GM18499 (cell line): ENCODE data around the gene CYP4F8.
"Not testable (repeated sequence)": the region's sequence is repeated elsewhere in the genome, so short reads cannot be mapped to it uniquely, and the experiment has no call there.

ENCODE experiments used
- ATAC-seq: cut with Tn5 transposase; IDR thresholded peaks from one replicate; pipeline ENCODE4 v1.9.1; 2021; ENCODE audit warnings: moderate number of reproducible peaks; ENCODE audit not compliant: insufficient read depth, unreplicated experiment

Gene CYP4F8

DNA sequence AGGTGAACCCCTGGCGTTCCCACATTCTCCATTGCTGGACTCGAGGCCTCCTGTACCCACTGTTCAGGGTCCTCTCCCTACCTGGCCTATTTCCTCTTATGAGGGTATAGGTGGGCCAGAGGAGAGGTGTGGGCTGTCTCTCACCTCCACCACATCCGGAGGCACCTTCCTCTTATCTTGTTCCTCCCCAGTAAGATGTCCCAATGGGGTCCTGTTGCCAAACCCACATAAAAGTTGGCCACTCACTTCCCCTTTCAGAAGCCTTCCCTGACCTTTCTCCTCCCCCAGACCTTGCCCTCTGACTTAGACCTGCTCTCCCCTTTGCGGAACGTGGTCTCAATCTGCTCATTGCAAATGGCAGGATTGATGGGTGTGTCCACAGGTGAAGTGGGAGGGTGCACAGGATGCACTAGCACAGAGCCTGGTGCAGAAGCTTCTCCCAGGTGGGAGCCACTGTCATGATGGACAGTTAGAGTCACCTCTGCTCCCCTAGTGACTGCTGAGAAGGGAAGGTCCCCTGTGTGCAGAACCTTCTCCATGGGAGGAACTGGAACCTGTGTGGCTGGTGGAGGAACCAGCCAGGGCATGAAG is 27.0 kb downstream of the CYP4F8 start:
- no peak for ATAC-seq

DNA sequence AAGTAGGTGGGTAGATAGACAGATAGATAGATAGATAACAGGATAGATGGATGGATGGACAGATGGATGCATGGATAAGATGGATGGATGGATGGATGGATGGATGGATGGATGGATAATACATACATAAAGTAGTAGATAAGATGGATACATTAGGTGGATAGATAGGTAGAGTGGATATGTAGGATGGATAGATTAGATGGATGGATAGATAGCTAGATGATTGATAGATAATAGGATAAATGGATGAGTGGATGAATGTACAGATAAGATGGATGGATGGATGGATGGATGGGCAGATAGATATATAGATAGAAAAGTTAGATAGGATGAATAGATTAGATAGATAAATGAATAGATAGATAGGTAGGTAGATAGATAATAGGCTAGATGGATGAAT is 27.8 kb downstream of the CYP4F8 start:
- ATAC-seq: no peak

DNA sequence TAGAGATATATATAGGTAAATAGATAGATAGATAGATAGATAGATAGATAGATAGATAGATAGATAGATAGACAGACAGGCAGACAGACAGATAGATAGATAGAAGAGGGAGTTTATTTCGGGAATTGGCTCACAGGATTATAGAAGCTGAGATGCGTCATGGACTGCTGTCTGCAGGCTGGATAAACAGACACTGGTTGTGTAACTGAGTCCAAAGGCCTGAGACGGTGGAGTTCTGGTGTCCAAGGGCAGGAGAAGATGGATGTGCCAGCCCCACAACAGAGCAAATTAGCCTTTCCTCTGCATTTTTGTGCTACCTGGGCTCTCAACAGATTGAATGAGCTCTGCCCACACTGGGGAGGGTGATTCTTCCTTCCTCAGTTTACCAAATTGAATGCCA is 28.4 kb downstream of the CYP4F8 start:
- ATAC-seq: no peak

DNA sequence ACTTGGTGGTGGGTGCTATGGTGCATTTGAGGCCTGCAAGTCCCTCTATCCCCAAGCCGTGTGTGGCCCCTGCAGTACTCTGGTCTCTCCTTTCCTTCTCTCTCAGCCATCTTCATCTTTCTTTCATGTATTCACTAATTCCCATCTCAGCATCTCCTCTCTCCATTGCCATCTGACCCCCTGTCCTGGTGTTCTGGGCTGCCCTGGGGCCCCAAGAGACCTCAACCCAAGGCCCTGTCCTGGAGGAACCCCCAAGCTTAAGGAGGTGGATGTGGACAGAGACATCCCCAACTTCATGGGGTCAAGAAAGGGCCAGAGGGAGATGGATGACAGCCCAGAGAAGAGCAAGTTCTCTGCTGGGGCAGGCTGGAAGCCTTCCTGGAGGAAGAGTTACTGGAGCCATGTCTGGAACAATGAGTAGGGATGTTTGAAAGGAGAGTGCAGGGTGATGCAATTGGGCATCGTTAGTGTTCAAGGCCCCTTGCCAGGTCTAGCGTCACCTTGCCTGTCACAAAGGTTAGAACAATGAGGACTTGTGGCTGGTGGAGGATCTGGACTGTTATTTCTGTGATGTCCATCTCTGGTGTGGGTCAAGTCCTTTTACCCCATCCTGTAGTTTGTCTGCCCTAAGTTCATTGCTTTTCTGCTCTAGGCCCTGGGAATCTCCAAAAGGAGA is 29.2 kb downstream of the CYP4F8 start:
- no peak for ATAC-seq

DNA sequence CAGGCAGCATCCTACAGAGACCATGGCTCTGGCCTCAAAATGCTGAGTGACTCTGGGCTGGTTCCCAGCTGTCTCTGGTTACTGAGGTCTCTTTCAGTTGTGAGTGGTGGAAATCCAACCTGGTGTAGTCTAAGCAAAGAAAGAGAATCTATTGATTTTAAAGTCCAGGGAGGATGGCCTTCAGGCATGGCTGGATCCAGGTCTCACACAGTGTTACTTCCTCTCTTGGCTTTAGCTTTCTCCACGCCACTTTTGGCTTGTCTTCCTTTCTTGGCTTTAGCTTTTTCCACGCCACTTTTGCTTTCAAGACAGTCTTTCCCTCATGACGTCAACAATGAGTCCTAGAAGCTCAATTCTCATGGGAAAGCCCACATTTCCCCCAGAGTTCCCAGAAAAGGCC is 29.8 kb downstream of the CYP4F8 start:
- ATAC-seq: no peak

DNA sequence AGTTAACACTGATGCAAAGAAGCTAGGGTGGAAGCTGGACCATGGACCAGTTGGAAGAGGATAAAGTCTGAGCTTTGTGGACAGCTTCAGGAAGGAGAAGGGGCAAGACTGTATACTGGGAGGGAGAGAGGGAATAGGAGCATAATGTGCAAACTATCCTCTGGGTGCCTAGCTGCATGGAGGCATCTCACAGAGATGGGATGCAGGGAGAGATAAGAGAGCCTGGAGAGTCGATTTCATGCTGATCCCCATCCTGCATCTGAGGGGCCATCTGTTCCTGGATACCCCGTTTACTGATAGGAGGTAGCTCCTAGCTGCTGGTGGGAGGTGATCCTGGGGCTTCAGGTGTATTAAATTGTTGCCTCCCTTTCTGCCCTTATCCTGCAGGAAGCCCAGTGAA is 34.5 kb downstream of the CYP4F8 start:
- no peak for ATAC-seq

DNA sequence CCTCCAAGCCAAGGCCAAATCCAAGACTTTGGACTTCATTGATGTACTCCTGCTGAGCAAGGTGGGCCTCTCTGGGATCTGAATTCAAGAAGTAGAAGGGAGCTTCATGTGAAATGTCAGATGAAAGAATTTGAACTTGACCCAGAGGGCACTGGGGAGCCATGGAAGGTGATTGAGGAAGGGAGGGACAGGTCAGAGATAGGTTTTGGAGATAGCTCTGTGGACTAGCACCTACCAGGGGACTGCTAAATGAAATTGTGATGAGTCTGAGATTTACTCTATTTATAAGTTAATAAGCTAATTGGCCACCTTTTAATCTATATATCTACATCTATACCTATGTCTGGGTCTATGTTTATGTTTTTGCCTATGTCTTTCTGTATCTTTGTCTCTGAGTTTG is 35.1 kb downstream of the CYP4F8 start:
- not testable (repeated sequence) for ATAC-seq

DNA sequence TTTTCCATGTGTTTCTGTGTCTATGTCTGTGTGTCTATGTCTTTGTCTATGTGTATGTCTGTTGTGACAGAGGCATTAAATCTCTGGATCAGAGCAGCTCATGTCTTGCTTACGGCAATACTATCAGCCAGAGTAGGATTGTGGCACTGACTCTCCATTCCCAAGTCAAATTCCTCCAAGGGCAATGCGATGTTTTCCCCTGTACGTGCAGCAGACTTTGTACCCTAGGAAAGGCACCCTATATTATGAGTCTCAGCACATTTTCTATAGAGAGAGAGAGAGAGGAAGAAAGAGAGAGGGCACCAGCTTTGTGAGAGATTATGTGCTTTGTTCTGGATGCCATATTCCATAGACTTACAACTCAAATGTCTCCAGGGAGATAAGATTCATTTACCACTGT is 36.8 kb downstream of the CYP4F8 start:
- no peak for ATAC-seq

DNA sequence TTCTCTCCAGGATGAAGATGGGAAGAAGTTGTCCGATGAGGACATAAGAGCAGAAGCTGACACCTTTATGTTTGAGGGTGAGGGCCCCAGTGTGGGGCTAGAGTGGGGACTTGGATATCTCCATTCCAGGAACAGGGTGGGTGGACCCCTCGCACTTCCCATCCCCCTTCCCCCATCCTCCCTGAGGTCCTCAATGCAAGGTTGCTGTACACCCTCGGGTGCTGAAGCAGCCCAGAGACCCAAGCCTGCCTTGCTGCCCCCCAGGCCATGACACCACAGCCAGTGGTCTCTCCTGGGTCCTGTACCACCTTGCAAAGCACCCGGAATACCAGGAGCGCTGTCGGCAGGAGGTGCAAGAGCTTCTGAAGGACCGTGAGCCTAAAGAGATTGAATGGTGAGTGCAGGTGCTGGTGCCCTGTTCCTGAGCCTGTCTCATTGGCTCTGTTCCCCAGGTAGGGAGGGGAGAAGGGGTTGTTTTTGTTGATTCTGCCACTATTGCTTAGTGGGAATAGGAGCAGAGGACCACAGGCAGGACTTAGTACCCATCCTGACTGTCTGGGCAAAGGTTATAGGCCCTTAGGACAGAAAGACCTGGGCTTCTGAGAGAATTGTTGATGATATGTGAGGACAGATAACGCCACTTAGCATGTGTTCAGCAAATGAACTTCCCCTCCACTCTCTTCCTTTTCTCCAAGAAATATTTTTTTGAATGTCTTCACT is 37.7 kb downstream of the CYP4F8 start:
- no peak for ATAC-seq

DNA sequence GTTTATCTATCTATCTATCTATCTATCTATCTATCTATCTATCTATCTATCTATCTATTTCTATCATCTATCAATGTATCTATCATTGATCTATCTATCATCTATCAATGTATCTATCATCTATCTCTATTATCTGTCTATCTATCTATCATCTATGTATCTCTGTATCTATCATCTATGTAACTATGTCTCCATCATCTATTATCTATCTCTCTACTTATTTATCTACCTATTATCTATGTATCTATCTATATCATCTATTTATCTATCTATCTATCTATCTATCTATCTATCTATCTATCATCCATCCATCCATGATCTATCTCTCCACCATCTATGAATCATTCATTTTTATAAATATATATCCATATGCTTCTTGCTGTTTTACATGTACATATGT is 41.4 kb downstream of the CYP4F8 start:
- ATAC-seq: no peak

DNA sequence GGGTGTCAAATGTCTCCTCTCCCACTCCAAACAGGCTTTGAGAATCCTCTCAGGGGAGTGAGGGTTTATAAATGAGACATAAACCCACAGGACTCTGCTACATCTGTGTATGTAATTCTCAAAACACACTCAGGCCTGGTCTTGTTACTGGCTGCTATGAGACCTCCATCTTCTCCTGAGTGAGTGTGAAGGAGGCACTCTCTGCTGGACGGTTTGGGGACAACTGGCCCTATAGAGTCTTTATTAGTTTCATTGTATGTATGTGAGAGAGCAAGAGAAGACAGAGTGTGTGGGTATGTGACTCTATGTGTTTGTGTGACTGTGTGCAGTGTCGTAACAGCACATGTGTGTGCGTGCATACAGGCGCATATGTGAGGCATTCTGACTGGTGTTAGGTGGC is 48.2 kb downstream of the CYP4F8 start:
- ATAC-seq: no peak

DNA sequence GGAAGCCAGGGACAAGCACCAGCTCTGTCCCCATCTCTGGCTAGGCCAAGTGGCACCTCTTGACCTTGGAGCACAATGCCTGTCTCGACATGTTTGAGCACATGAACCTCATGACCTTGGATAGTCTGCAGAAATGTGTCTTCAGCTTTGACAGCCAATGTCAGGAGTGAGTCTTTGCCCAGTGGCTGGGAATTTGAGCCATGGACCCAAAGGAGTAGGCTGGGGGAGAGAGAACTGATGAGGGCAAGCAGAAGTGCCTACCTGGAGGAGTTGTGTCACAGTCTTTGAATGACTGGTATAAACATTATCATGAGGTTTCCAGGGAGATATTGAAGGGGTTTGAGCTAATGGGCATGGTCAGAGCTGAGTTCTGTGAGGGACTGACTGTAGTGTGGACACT is 51.2 kb downstream of the CYP4F8 start:
- no peak for ATAC-seq

DNA sequence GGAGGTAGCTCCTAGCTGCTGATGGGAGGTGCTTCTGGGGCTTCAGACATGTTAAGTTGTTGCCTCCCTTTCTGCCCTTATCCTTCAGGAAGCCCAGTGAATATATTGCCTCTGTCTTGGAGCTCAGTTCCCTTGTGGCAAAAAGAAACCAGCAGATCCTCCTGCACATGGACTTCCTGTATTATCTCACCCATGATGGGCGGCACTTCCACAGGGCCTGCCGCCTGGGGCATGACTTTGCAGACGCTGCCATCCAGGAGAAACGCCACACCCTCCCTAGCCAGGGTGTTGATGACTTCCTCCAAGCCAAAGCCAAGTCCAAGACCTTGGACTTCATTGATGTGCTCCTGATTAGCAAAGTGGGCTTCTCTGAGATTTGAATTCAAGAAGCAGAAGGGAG is 51.9 kb downstream of the CYP4F8 start:
- ATAC-seq: no peak

DNA sequence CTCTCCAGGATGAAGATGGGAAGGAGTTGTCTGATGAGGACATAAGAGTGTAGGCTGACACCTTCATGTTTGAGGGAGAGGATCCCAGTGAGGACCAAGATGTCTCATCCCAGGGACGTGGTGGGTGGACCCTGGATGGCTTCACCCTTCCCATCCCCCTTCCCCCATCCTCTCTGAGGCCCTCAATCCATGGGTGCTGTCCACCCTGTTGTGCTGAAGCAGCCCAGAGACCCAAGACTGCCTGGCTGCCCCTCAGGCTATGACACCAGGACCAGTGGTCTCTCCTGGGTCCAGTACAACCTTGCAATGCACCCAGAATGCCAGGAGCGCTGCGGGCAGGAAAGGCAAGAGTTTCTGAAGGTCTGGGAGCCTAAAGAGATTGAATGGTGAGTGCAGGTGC is 54.4 kb downstream of the CYP4F8 start:
- ATAC-seq: no peak

DNA sequence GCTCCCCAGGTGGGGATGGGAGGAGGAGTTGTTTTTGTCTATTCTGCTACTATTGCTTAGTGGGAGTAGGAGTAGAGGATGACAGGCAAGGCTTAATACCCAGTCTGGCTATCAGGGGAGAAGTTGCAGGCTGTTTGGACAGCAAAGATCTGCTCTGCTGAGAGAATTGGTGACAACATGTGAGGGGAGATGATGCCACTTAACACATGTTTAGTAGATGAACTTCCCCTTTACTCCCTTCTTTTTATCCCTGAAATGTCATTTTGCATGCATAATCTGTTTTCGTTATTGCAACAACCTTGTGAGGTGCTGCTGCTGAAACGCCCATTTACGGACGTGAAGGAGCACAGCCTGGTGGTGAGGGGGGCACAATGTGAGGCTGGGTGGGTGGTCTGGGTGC is 54.9 kb downstream of the CYP4F8 start:
- no peak for ATAC-seq

DNA sequence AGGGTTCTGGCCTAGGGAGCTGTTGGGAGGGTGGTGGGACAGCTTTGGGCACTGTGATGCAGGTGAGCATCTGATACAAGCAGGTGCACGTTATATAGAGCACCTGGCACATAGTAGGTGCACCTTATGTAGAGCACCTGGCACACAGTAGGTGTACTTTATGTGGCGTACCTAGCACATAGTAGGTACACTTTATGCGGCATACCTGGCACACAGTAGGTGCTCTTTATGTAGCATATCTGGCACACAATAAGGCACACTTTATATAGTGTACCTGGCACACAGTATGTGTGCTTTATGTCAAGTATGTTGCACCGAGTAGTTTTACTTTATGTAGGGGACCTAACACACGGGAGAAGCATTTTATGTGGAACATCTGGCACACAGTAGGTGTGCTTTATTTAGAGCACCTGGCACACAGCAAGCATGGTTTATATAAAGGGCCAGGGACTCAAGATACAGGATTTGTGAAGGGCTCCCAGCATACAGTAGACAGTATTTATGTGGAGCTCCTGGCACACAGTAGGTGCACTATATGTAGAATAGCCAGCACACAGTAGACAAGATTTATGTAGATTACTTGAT is 56.3 kb downstream of the CYP4F8 start:
- no peak for ATAC-seq

DNA sequence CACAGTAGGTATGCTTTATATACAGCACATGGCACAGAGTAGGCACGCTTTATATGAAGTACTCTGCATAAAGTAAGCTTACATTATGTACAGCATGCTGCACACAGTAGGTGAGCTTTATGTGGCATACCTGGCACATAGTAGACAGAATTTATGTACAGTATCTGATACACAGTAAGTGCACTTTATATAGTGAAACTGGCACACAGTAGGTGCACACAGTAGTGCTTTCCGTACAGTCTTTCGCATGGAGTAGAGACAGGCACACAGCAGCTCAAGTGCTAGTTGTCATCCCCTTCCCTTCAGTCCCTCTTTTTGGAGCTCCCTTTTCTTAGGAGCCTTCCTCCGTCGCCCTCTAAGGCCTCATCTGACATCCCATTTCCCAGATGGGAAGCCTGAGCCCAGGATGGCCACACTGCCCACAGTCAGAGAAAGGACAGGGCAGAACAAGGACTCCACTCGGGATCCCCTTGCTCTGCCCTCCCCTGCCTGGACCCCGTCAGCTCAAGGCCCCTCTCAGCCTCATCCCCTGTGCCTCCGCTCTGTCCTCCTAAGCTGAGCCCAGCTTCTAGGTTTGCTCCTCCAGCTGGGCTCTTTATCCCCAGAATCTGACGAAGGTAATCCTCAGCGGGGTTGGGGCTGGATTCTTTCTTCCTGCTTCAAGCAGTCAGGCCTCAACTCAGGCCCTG is 57.0 kb downstream of the CYP4F8 start:
- ATAC-seq: no peak

DNA sequence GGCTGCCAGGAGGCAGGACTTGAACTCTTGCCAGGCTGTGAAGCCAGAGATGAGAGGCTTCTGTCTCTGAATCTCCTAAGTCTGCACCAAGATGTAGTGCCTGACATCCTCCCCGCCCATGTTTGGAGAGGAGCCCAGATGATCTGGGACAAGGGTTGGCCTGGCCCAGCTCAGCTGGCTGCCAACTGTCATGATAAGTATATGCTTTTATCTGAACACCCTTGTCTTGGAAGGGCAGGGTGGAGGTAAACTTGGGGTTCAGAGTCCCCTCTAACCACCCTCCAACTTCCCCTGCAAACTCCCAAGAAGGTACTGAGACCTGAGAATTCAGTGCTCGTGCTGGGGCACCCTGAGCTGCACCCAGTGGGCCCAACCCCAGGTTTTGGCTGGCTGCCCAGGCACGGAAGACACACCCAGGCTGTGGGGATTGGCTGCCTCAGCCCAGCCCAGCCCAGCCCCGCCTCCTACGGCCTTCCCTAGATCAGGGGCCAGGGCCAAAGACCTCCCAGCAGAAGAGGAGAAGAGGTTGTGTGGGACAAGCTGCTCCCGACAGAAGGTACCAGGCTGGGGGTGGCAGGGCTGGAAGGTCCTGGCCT is 57.7 kb downstream of the CYP4F8 start, which contains the start of gene CYP4F12:
CYP4F12 (plus strand) TSS at position 508 of the 596 bp plus-strand sequence. CDS start 443 bp downstream, outside the sequence.
- no peak for ATAC-seq

DNA sequence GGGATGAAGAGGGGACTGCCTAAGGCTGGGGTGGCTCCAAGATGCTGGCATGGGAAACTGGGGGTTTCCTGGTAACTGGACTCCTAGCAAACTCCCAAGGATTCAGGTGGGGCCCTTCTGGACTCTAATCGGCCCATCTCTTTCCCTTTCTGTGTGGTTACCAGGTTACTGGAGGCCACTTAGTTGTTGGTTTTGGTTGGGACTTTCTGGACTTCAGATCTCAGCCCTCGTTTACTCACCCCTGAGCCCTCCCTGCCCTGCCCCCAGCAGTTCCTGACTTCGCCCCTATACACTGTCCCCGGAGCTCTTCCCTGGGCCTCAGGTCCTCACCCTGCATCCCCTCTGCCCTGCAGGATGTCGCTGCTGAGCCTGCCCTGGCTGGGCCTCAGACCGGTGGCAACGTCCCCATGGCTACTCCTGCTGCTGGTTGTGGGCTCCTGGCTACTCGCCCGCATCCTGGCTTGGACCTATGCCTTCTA is 58.2 kb downstream of the CYP4F8 start:
- no peak for ATAC-seq

DNA sequence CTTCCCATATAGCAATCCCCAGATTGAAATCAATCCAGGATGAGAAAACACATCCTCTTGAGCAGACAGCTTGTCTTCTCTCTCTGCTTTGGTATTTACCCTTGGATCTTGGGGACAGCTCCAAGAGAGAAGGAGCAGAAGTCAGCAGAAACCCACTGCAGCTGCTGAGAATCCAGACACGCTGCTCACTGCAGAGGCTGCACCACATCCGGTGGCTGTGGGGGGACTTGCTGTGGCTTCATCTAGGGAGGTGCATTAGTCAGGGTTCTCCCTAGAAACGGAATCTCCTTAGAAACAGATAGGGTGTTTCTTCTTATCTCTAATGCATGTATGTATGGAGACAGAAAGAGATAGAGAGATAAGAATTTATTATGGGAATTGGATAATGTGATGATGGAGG is 60.5 kb downstream of the CYP4F8 start:
- ATAC-seq: no peak
